K562 (cell line): ENCODE data around the gene AP5Z1. TPM values are rescaled to one million over a fixed set of nuclear protein-coding genes. Genes with fewer than 3 reads are reported as not detected.
A peak's percentile ranks its signal among the peaks of the same experiment; 100 is the strongest.

Experiments used
- ATAC-seq: fragments of 200-7000 bp; cut with Tn5 transposase; 3 replicates; pipeline ENCODE4 v1.9.1; 2020; ENCODE audit warnings: moderate library complexity
- BruUV-seq: library from RNA; stranded (reverse); fragments of 400-500 nt; replicated peaks from 2 replicates; lab custom pipeline; 2021; lab: Mats Ljungman, UMichigan
- CTCF ChIA-PET: fragments of 300-600 bp; formaldehyde crosslinking; extraction: SDS; loops from one replicate; lab custom pipeline; 2021; ENCODE audit warnings: low intra/inter-chr PET ratio; lab: Yijun Ruan, JAX
- POLR2A ChIA-PET: fragments of 300-600, 350-650 bp; sonication (Branson Sonifier 250); formaldehyde crosslinking; extraction: SDS; loops from one replicate; lab custom pipeline; 2021; ENCODE audit warnings: antibody characterized with exemption, inconsistent platforms; lab: Yijun Ruan, JAX
- DNase-seq, 4 experiments: peaks; one replicate each; pipeline versions ENCODE4 v3.0.0 to v3.0.0-alpha.2; 2011 to 2018; ENCODE audit warnings: low spot score in 3 of 4, mixed read lengths in 3 of 4; ENCODE audit errors: extremely low read depth in 1 of 4
- FAIRE-seq: peaks from 2 replicates; lab custom pipeline; 2011; peaks lifted over from hg19 to GRCh38; lab: Jason Lieb, UNC
- H2AFZ ChIP-seq: 2 replicates; pipeline ENCODE4 v1.6.0; 2011; ENCODE audit warnings: low read depth, low read length, control low read depth, inconsistent platforms
- H3K27ac ChIP-seq: fragments of 200-600 bp; 3 replicates; pipeline ENCODE4 v1.8.0; 2011; ENCODE audit warnings: low read depth, mild to moderate bottlenecking, control low read depth, inconsistent platforms, low read length, moderate library complexity, mixed read lengths; ENCODE audit errors: extremely low read depth
- H3K27me3 ChIP-seq, 2 experiments: fragments of 300-600 bp in 1 of 2; 2 replicates in 1 of 2; 3 replicates in 1 of 2; pipeline versions ENCODE4 v1.6.0 to v1.8.0; 2011; ENCODE audit warnings: inconsistent platforms in 2 of 2, low read length in 2 of 2, mild to moderate bottlenecking in 1 of 2, mixed read lengths in 1 of 2, moderate library complexity in 1 of 2; ENCODE audit not compliant: control insufficient read depth in 2 of 2, insufficient read depth in 2 of 2
- H3K36me3 ChIP-seq: fragments of 300-600 bp; 3 replicates; pipeline ENCODE4 v1.8.0; 2011; ENCODE audit warnings: mild to moderate bottlenecking, low read length, inconsistent platforms; ENCODE audit not compliant: control insufficient read depth, insufficient read depth
- H3K4me1 ChIP-seq, 2 experiments: fragments of 200-600 bp in 1 of 2; replicated peaks in 1 of 2; 2 replicates in 1 of 2; 3 replicates in 1 of 2; pipeline versions ENCODE4 v1.5.1 to v1.8.0; 2011; ENCODE audit warnings: inconsistent platforms in 2 of 2, low read length in 2 of 2, mild to moderate bottlenecking in 1 of 2, mixed read lengths in 1 of 2, moderate library complexity in 1 of 2; ENCODE audit not compliant: control insufficient read depth in 2 of 2, insufficient read depth in 2 of 2
- H3K4me2 ChIP-seq: 2 replicates; pipeline ENCODE4 v1.6.1; 2011; ENCODE audit warnings: low read length, control low read depth, inconsistent platforms, mixed read lengths; ENCODE audit not compliant: insufficient read depth
- H3K4me3 ChIP-seq: fragments of 200-600 bp; sonication (generic), shearing (Covaris generic); 2 replicates; pipeline ENCODE4 v1.5.1; 2016; ENCODE audit warnings: control low read depth, inconsistent platforms
- H3K79me2 ChIP-seq: fragments of 200-600 bp; 3 replicates; pipeline ENCODE4 v1.8.0; 2011; ENCODE audit warnings: low read length, inconsistent platforms; ENCODE audit not compliant: control insufficient read depth, insufficient read depth
- H3K9ac ChIP-seq, 2 experiments: 2 replicates each; pipeline versions ENCODE4 v1.6.0 to v1.6.1; 2011; ENCODE audit warnings: low read depth in 2 of 2, low read length in 2 of 2, control low read depth in 1 of 2, inconsistent platforms in 1 of 2, mild to moderate bottlenecking in 1 of 2, mixed read lengths in 1 of 2; ENCODE audit not compliant: insufficient read depth in 1 of 2
- H3K9me1 ChIP-seq: one replicate; pipeline ENCODE4 v1.6.0; 2011; ENCODE audit warnings: inconsistent platforms, mild to moderate bottlenecking, low read length, moderate library complexity; ENCODE audit not compliant: control insufficient read depth, insufficient read depth
- H3K9me3 ChIP-seq: replicated peaks from 2 replicates; pipeline ENCODE4 v1.5.1; 2011; ENCODE audit warnings: low read depth, low read length, inconsistent platforms; ENCODE audit not compliant: control insufficient read depth, insufficient read depth
- H4K20me1 ChIP-seq: replicated peaks from 2 replicates; pipeline ENCODE4 v1.6.1; 2011; ENCODE audit warnings: low read length, inconsistent platforms, mixed read lengths; ENCODE audit not compliant: control insufficient read depth, insufficient read depth
- CHD2 ChIP-seq: IDR thresholded peaks from 2 replicates; pipeline ENCODE4 v1.6.1; 2011; ENCODE audit warnings: low read depth, low read length
- GTF2E2 ChIP-seq: fragments of 200-800 bp; sonication (Bioruptor generic); IDR thresholded peaks from 2 replicates; pipeline ENCODE4 v1.6.1; 2016; ENCODE audit warnings: missing genetic modification characterization, missing compliant biosample characterization
- HIVEP1 ChIP-seq: fragments of 250-450 bp; sonication (Bioruptor Pico); IDR thresholded peaks from 2 replicates; pipeline ENCODE4 v1.4.0; 2020; ENCODE audit warnings: mild to moderate bottlenecking
- MAFF ChIP-seq: IDR thresholded peaks from 2 replicates; pipeline ENCODE4 v1.6.1; 2012; ENCODE audit warnings: low read length, improper control_type of control experiment
- NEUROD1 ChIP-seq: fragments of 150-350 bp; IDR thresholded peaks from 2 replicates; pipeline ENCODE4 v1.6.1; 2014; ENCODE audit warnings: borderline replicate concordance, low read length, low read depth; ENCODE audit not compliant: partially characterized antibody
- POLR2AphosphoS5 ChIP-seq: IDR thresholded peaks from 2 replicates; pipeline ENCODE4 v1.6.1; 2011; ENCODE audit warnings: mild to moderate bottlenecking, low read depth, low read length, moderate library complexity; ENCODE audit not compliant: control insufficient read depth, insufficient read depth
- POLR2G ChIP-seq: fragments of 200-400 bp; formaldehyde crosslinking; IDR thresholded peaks from 2 replicates; pipeline ENCODE4 v1.6.1; 2017; ENCODE audit warnings: low read depth, mild to moderate bottlenecking, antibody characterized with exemption, low read length, moderate library complexity
- RBM15 ChIP-seq: fragments of 200-400 bp; formaldehyde crosslinking; IDR thresholded peaks from 2 replicates; pipeline ENCODE4 v1.6.1; 2018; ENCODE audit warnings: mild to moderate bottlenecking, low read length, moderate library complexity; ENCODE audit not compliant: insufficient read depth
- RBM39 ChIP-seq: fragments of 200-400 bp; formaldehyde crosslinking; optimal IDR thresholded peaks from 2 replicates; pipeline ENCODE3; 2018; ENCODE audit warnings: low read depth, low read length
- SIN3A ChIP-seq, 2 experiments: fragments of 150-350 bp in 1 of 2; IDR thresholded peaks; 2 replicates each; pipeline ENCODE4 v1.6.1; 2011 to 2016; ENCODE audit warnings: borderline replicate concordance in 2 of 2, low read depth in 2 of 2, low read length in 2 of 2, mild to moderate bottlenecking in 2 of 2, moderate library complexity in 2 of 2; ENCODE audit not compliant: control insufficient read depth in 1 of 2
- TAF7 ChIP-seq: fragments of 450-650 bp; IDR thresholded peaks from 2 replicates; pipeline ENCODE4 v1.6.1; 2016; ENCODE audit warnings: missing genetic modification characterization, missing compliant biosample characterization
- TSC22D4 ChIP-seq: fragments of 450-650 bp; IDR thresholded peaks from 2 replicates; pipeline ENCODE4 v1.6.1; 2016; ENCODE audit warnings: missing genetic modification characterization, missing biosample characterization, control low read depth
- XRCC4 ChIP-seq: IDR thresholded peaks from one replicate; pipeline ENCODE4 v1.6.1; 2011; ENCODE audit not compliant: insufficient read depth, insufficient read length; ENCODE audit errors: extremely low read depth
- YY1 ChIP-seq, 3 experiments: IDR thresholded peaks; 2 replicates each; pipeline ENCODE4 v1.6.1; 2011; ENCODE audit warnings: low read length in 2 of 3, mild to moderate bottlenecking in 2 of 3, moderate library complexity in 2 of 3, borderline replicate concordance in 1 of 3, control low read depth in 1 of 3, low read depth in 1 of 3; ENCODE audit not compliant: insufficient read depth in 3 of 3, insufficient replicate concordance in 2 of 3, control insufficient read depth in 1 of 3, insufficient read length in 1 of 3; ENCODE audit errors: extremely low read depth in 1 of 3
- ZBTB33 ChIP-seq: sonication (generic); formaldehyde crosslinking; IDR thresholded peaks from 2 replicates; pipeline ENCODE4 v1.8.1; 2023; ENCODE audit warnings: mild to moderate bottlenecking, missing genetic modification reagents
- ZNF274 ChIP-seq: IDR thresholded peaks from 2 replicates; pipeline ENCODE4 v1.6.1; 2011; ENCODE audit warnings: low read depth, mild to moderate bottlenecking, low read length, moderate library complexity, borderline replicate concordance
- ZNF354B ChIP-seq: fragments of 250-450 bp; sonication (Bioruptor Pico); IDR thresholded peaks from 2 replicates; pipeline ENCODE4 v1.4.0; 2020
- ZNF395 ChIP-seq: fragments of 200-800 bp; sonication (Bioruptor generic); IDR thresholded peaks from 2 replicates; pipeline ENCODE4 v1.6.1; 2017; ENCODE audit warnings: missing genetic modification characterization, missing compliant biosample characterization
- WGBS: fragments of 100-300 bp; shearing (Covaris generic); methylation state at CpG from one replicate; pipeline ENCODE4 v1.1.6; 2016; ENCODE audit warnings: low coverage, mixed read lengths; ENCODE audit not compliant: insufficient coverage; ENCODE audit errors: missing lambda C conversion rate; 5-methylcytosine and 5-hydroxymethylcytosine counted together
- in situ Hi-C: fragments of 300-500 bp; cut with MboI; formaldehyde crosslinking; loops from 4 replicates; pipeline ENCODE4 v1.15.0; 2018; ENCODE audit warnings: inconsistent platforms, mixed read lengths
- intact Hi-C: fragments of 100-400 bp; cut with micrococcal nuclease; formaldehyde crosslinking; loops from 2 replicates; pipeline ENCODE4 v1.14.2; 2022
- polyA plus RNA-seq, 8 experiments: library from polyadenylated mRNA; depleted of rRNA in 4 of 8; stranded (reverse) in 5 of 8; unstranded in 3 of 8; fragments of >200 nt; fragmentation: Nextera tagmentation in 2 of 8; fragmentation: Illumina TruSeq in 1 of 8; extraction: Ambion mirVana in 2 of 8; extraction: Trizol in 1 of 8; gene quantifications; 2 replicates each; pipeline versions ENCODE4 v1.2.1 to v1.2.3, GENCODE V29; 2011 to 2014; ENCODE audit warnings: inconsistent platforms in 1 of 8, missing spikeins in 1 of 8
- total RNA-seq, 7 experiments: library from RNA; depleted of rRNA in 6 of 7; stranded (reverse); fragments of >200 nt in 6 of 7; fragmentation: Illumina TruSeq in 2 of 7; extraction: Trizol in 2 of 7; gene quantifications; 2 replicates each; pipeline versions ENCODE4 v1.2.1 to v1.2.3, GENCODE V29; 2011 to 2021; ENCODE audit warnings: low replicate concordance in 1 of 7

AP5Z1 gene
- total and polyA plus RNA-seq, 9 of the 15 experiments (the other 6 are each of a cell fraction or from before 2014, with no cell fraction given), result 0.06 to 31.1 (median 6.4) TPM

DNA sequence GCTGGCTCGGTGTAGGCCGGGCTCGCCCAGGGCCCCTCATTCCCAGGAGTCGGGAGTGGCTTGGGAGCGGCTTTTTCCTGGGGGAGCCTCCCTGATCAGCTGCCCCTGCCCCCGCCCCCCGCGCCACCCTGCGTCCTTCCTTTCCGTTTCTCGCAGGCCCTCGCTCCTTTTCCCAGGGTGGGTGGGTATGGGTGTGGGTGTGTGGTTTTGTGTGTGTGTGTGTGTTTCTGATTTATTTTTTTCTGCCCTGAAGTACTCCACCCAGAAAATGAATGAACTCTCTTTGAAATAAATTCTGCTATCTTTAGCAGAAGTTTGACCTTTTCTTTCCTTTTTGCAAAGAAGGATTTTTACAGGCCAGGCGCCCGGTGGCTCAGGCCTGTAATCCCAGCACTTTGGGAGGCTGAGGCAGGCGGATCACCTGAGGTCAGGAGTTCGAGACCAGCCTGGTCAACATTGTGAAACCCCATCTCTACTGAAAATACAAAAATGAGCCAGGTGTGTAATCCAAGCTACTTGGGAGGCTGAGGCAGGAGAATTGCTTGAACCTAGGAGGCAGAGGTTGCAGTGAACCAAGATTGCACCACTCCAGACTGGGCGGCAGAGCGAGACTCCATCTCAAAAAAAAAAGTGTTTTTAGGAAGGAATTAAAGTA lies 30.0 kb upstream of the AP5Z1 start:
- H3K27me3 ChIP-seq, result no peaks in the 10 kb centered on the region
- peaks cover 36% of the 10 kb centered on the region for H3K79me2 ChIP-seq
- peaks cover 18 to 35% of the 10 kb centered on the region in 2 experiments for H3K4me1 ChIP-seq
- H3K4me3 ChIP-seq, result peak overlapping the region; percentile 15; the same call in 1 of the 2 replicates
- FAIRE-seq (no peak), DNase-seq (no peak), ATAC-seq (peak; percentile 68)
- H3K4me2 ChIP-seq, result peak overlapping the region; percentile 59
- peak overlapping the region; percentile 52 to 87 for H3K9ac ChIP-seq
- intact Hi-C loops, result no loop called here
- H3K9me3 ChIP-seq, result no peaks in the 10 kb centered on the region
- H3K9me1 ChIP-seq, result peaks cover 3% of the 10 kb centered on the region
- H3K27ac ChIP-seq, result peak overlapping the region; percentile 85; the same call in 2 of the 3 replicates
- H2AFZ ChIP-seq, result peak overlapping the region; percentile 44; the same call in 1 of the 2 replicates
- H4K20me1 ChIP-seq, result peaks cover 5% of the 10 kb centered on the region
- 25% methylated on average over 14 of the region's 18 CpGs for WGBS
- no TSS peak for BruUV-seq
- POLR2A ChIA-PET, result interaction anchor here (0.7 to 1.3 kb wide), 3 partner anchors 16 to 132 kb away, joined by 3 to 6 read pairs (median 3); no protein-coding TSS in a partner anchor
- in situ Hi-C loops, result no loop called here
- CTCF ChIA-PET, result no interaction called here
- peaks cover 75% of the 10 kb centered on the region for H3K36me3 ChIP-seq
- TF ChIP-seq CHD2 (no peak), HIVEP1 (CRISPR knock-in tag) (no peak), POLR2G (peak; percentile 83; the same call in 1 of the 2 replicates), ZNF274 (no peak), RBM15 (no peak), RBM39 (no peak), ZNF395 (CRISPR knock-in tag) (0 out of 2 replicates have a peak, but pooled peaks have one; percentile 41), TAF7 (tag) (no peak), YY1 (IDR thresholded peaks at IDR 0.05; ENCODE audit: borderline replicate concordance in 1 of 3, control insufficient read depth in 1 of 3, extremely low read depth in 1 of 3, insufficient read depth in 3 of 3, insufficient read length in 1 of 3, insufficient replicate concordance in 2 of 3, low read depth in 1 of 3, low read length in 2 of 3) (no peak), MAFF (no peak), ZNF354B (CRISPR knock-in tag) (no peak), NEUROD1 (no peak), ZBTB33 (CRISPR knock-in tag) (no peak), XRCC4 (no peak), TSC22D4 (tag) (no peak), GTF2E2 (peak; percentile 63; the same call in 1 of the 2 replicates), POLR2AphosphoS5 (no peak), SIN3A (IDR thresholded peaks at IDR 0.05; ENCODE audit: borderline replicate concordance in 2 of 2, control insufficient read depth in 1 of 2, low read depth in 2 of 2, low read length in 2 of 2) (0 out of 4 replicates have a peak, but pooled peaks of 1 of the 2 experiments have one; percentile 15)
